ENCODE data around the gene TATDN2. TPM values are rescaled to one million over a fixed set of nuclear protein-coding genes. Genes with fewer than 3 reads are reported as not detected.
A peak's percentile ranks its signal among the peaks of the same experiment; 100 is the strongest.

Gene TATDN2
- total and polyA plus RNA-seq, 9 of the 15 experiments (the other 6 are each of a cell fraction or from before 2014, with no cell fraction given), result 5.2 to 44.7 (median 25.8) TPM

DNA sequence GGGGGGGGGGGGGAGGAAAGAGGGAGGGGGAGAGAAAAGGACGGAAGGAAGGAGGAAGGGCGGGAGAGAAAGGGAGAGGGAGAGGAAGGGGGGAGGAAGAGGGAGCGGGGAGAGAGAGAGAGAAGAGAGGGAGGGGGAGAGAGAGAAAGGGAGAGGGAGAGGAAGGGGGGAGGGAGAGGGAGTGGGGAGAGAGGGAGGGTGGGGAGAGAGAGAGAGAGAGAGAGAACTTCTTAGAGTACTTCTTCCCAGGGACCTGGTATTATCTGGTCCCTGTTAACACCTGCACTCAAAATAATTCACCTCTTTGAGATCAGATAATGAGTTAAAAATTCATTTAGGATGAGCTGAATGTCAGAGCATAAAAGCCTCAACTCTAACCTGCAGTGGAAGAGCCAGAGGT is 71.5 kb downstream of the TATDN2 start:
- ATAC-seq, result no peak
- H3K9me3 ChIP-seq (replicated peaks; ENCODE audit: control insufficient read depth, insufficient read depth, low read depth, low read length), result no peaks in the 10 kb centered on the region
- in situ Hi-C loops (cut with MboI) (loop anchor here (25.0 kb wide), 1 partner anchor 808 kb away; no protein-coding TSS in a partner anchor), intact Hi-C loops (cut with micrococcal nuclease) (loop anchor here (2.0 to 10.0 kb wide), 4 partner anchors 71 to 595 kb away; partner anchors contain the start of genes FANCD2, IRAK2 and TATDN2)
- H3K9ac ChIP-seq (ENCODE audit: insufficient read depth in 1 of 2, low read depth in 2 of 2, low read length in 2 of 2), result peak overlapping the region; percentile 98 to 100; a peak in 3 of 4 replicates
- WGBS (ENCODE audit: insufficient coverage, low coverage, missing lambda C conversion rate), result 0% methylated on average over 1 of the region's 3 CpGs
- H3K9me1 ChIP-seq (ENCODE audit: control insufficient read depth, insufficient read depth, low read length), result peaks cover 9% of the 10 kb centered on the region
- peaks cover 25% of the 10 kb centered on the region for H4K20me1 ChIP-seq (replicated peaks; ENCODE audit: control insufficient read depth, insufficient read depth, low read length)
- no peak for FAIRE-seq
- H3K79me2 ChIP-seq (ENCODE audit: control insufficient read depth, insufficient read depth, low read length), result peaks cover 41% of the 10 kb centered on the region
- peak overlapping the region; percentile 92 for H3K27ac ChIP-seq (ENCODE audit: extremely low read depth, low read depth, low read length)
- peaks cover 50% of the 10 kb centered on the region for H3K36me3 ChIP-seq (ENCODE audit: control insufficient read depth, insufficient read depth, low read length)
- 0 out of 4 replicates have a peak, but pooled peaks of 1 of the 2 experiments have one; percentile 25 for TF ChIP-seq KDM1A (IDR thresholded peaks at IDR 0.05)
- TF ChIP-seq, protein P1, sequence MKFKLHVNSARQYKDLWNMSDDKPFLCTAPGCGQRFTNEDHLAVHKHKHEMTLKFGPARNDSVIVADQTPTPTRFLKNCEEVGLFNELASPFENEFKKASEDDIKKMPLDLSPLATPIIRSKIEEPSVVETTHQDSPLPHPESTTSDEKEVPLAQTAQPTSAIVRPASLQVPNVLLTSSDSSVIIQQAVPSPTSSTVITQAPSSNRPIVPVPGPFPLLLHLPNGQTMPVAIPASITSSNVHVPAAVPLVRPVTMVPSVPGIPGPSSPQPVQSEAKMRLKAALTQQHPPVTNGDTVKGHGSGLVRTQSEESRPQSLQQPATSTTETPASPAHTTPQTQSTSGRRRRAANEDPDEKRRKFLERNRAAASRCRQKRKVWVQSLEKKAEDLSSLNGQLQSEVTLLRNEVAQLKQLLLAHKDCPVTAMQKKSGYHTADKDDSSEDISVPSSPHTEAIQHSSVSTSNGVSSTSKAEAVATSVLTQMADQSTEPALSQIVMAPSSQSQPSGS (CRISPR knock-in tag; IDR thresholded peaks at IDR 0.05), result no peak
- peak; percentile 67 for TF ChIP-seq HNRNPK (IDR thresholded peaks at IDR 0.05; ENCODE audit: low read depth, low read length, poor library complexity, severe bottlenecking)
- TF ChIP-seq, protein P2, sequence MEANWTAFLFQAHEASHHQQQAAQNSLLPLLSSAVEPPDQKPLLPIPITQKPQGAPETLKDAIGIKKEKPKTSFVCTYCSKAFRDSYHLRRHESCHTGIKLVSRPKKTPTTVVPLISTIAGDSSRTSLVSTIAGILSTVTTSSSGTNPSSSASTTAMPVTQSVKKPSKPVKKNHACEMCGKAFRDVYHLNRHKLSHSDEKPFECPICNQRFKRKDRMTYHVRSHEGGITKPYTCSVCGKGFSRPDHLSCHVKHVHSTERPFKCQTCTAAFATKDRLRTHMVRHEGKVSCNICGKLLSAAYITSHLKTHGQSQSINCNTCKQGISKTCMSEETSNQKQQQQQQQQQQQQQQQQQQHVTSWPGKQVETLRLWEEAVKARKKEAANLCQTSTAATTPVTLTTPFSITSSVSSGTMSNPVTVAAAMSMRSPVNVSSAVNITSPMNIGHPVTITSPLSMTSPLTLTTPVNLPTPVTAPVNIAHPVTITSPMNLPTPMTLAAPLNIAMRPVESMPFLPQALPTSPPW (CRISPR knock-in tag; IDR thresholded peaks at IDR 0.05), result peak; percentile 70
- TF ChIP-seq, protein P3, sequence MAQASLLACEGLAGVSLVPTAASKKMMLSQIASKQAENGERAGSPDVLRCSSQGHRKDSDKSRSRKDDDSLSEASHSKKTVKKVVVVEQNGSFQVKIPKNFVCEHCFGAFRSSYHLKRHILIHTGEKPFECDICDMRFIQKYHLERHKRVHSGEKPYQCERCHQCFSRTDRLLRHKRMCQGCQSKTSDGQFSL (CRISPR knock-in tag; IDR thresholded peaks at IDR 0.05), result no peak
- TF ChIP-seq, protein P3 (tag; IDR thresholded peaks at IDR 0.05), result 0 out of 4 replicates have a peak, but pooled peaks of 1 of the 2 experiments have one; percentile 11
- TF ChIP-seq PCBP2 (IDR thresholded peaks at IDR 0.05; ENCODE audit: low read depth, low read length, poor library complexity, severe bottlenecking), result peak; percentile 70
- no peak for TF ChIP-seq ZNF224 (CRISPR knock-in tag; IDR thresholded peaks at IDR 0.05)
- DNase-seq (ENCODE audit: extremely low read depth in 1 of 4, low spot score in 3 of 4), result peak in 1 of 4 experiments; percentile 34
- peak overlapping the region; percentile 93 for H3K4me3 ChIP-seq
- no TSS peak for BruUV-seq (replicated peaks)
- CTCF ChIA-PET (ENCODE audit: low intra/inter-chr PET ratio), result no interaction called here
- peaks cover 5% of the 10 kb centered on the region in 2 experiments; a peak in 3 of 5 replicates for H3K4me1 ChIP-seq (replicated peaks in 1 of 2; ENCODE audit: control insufficient read depth in 2 of 2, insufficient read depth in 2 of 2, low read length in 2 of 2)
- H2AFZ ChIP-seq (ENCODE audit: low read depth, low read length), result no peak overlapping the region
- peaks cover 4 to 11% of the 10 kb centered on the region in 2 experiments; a peak in 3 of 5 replicates for H3K27me3 ChIP-seq (ENCODE audit: control insufficient read depth in 2 of 2, insufficient read depth in 2 of 2, low read length in 2 of 2)
- H3K4me2 ChIP-seq (ENCODE audit: insufficient read depth, low read length), result peak overlapping the region; percentile 100
- POLR2A ChIA-PET, result interaction anchor here (1.1 to 4.0 kb wide), 9 partner anchors 10 to 588 kb away, joined by 3 to 39 read pairs (median 6); partner anchors contain the start of genes BRPF1 and GHRL

Measured in K562 (cell line).